IPS-20b (cell line): ENCODE results near the gene VWF.

Source experiments
- H3K27ac ChIP-seq: one replicate; pipeline ENCODE4 v1.5.1; 2013; ENCODE audit warnings: low read length
- H3K27me3 ChIP-seq: 2 replicates; pipeline ENCODE4 v1.6.1; 2013; ENCODE audit warnings: mild to moderate bottlenecking, low read length, inconsistent platforms; ENCODE audit not compliant: insufficient read depth
- H3K36me3 ChIP-seq: 2 replicates; pipeline ENCODE4 v1.6.1; 2013; ENCODE audit warnings: low read depth, mild to moderate bottlenecking, inconsistent platforms, low read length, moderate library complexity; ENCODE audit not compliant: insufficient read depth
- H3K4me1 ChIP-seq: 2 replicates; pipeline ENCODE4 v1.6.1; 2013; ENCODE audit warnings: mild to moderate bottlenecking, control low read depth, inconsistent platforms, low read length, moderate library complexity; ENCODE audit not compliant: insufficient read depth
- H3K4me3 ChIP-seq: 2 replicates; pipeline ENCODE4 v1.5.1; 2013; ENCODE audit warnings: mild to moderate bottlenecking, low read length, inconsistent platforms
- H3K9ac ChIP-seq: 2 replicates; pipeline ENCODE4 v1.6.1; 2013; ENCODE audit warnings: low read depth, mild to moderate bottlenecking, inconsistent platforms, low read length, moderate library complexity
- H3K9me3 ChIP-seq: 2 replicates; pipeline ENCODE4 v1.6.1; 2013; ENCODE audit warnings: mild to moderate bottlenecking, low read depth, low read length, inconsistent platforms; ENCODE audit not compliant: insufficient read depth

Gene VWF

DNA sequence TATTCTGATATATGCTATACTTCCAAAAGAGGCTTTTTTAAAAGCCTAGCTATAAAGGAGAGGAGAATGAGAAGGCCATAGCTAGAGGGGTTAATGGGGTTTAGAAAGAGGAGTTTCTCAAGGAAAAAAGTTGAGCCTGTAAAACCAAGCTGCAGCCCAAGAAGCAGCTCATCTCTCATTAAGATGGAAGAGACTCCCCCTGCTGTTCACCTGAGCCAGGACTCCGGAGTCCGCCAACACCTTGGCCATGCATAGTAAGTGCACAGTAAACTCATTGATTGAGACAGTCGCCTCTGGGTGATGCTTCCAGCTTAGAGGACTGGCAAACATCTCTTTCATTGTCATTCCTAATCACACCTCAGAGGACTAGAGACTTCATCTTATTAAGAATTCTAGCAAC, 225.6 kb downstream of the VWF start:
- Histone ChIP-seq H3K27me3 (no peaks in the 10 kb centered on the region), H3K4me3 (no peak overlapping the region), H3K27ac (no peak overlapping the region), H3K4me1 (no peaks in the 10 kb centered on the region), H3K36me3 (no peaks in the 10 kb centered on the region), H3K9ac (no peak overlapping the region), H3K9me3 (no peaks in the 10 kb centered on the region)
